ENCODE measurements around the gene HEYL.
"Not testable (repeated sequence)": the region's sequence is repeated elsewhere in the genome, so short reads cannot be mapped to it uniquely, and the experiment has no call there.

Gene HEYL

GRCh38 chr1:39601667-39602255, 37.7 kb downstream of the HEYL start:
- DNase-seq (ENCODE audit: low spot score): not testable (repeated sequence)

- DNase-seq (ENCODE audit: low spot score): no peak
These were observed 43.3 kb downstream of the HEYL start for GRCh38 chr1:39596163-39596562.

DNA sequence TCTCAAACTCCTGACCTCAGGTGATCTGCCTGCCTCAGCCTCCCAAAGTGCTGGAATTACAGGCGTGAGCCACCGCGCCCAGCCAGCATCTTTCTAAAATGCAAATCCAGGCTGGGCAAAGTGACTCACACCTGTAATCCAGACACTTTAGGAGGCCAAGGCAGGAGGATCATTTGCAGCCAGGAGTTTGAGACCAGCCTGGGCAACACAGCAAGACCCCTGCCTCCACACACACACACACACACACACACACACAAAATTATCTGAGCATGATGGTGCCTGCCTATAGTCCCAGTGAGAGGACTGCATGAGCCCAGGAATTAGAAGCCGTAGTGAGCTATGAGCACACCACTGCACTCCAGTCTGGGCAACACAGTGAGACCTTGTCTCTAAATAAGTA, 46.1 kb downstream of the HEYL start:
- DNase-seq (ENCODE audit: low spot score): no peak

DNA sequence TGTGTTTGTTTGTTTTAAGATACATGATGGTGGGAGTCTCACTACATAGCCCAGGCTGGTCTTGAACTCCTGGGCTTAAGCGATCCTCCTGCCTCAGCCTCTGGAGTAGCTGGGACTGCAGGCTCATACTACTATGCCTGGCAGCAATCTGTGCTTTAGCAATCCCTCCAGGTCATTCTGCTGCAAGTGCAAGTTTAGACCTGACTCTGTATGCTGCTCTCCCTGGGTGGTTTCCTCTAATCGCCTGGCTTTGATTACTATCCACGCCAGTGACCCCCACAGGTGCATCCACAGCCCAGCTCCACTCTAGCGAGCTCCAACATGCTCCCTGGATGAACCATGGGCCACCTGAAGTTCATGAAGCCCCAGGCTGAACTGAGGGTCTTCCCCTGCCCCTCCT, 47.4 kb downstream of the HEYL start:
- no peak for DNase-seq (ENCODE audit: low spot score)

DNA sequence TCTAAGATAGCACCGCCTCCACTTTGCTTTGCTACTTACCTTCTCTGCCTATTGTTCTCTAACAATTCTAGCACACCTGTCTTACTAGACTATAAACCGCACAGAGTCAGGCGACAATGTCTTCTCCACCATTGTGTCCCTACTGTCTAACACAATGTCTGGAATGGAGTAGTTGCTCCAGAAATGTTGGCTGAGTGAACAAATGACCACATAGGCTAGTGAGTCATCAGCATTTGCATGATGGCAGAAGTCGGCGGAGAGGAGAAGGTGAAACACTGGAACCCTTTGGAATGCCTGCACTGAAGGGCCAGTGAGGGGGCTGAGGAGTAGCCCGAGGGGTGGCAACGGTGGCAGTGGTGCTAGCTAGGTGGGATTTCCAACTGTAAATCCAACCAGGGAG, 48.9 kb downstream of the HEYL start:
- peak; percentile 37 for DNase-seq (ENCODE audit: low spot score)

GRCh38 chr1:39585933-39586332, 53.5 kb downstream of the HEYL start:
- DNase-seq (ENCODE audit: low spot score): no peak

DNA sequence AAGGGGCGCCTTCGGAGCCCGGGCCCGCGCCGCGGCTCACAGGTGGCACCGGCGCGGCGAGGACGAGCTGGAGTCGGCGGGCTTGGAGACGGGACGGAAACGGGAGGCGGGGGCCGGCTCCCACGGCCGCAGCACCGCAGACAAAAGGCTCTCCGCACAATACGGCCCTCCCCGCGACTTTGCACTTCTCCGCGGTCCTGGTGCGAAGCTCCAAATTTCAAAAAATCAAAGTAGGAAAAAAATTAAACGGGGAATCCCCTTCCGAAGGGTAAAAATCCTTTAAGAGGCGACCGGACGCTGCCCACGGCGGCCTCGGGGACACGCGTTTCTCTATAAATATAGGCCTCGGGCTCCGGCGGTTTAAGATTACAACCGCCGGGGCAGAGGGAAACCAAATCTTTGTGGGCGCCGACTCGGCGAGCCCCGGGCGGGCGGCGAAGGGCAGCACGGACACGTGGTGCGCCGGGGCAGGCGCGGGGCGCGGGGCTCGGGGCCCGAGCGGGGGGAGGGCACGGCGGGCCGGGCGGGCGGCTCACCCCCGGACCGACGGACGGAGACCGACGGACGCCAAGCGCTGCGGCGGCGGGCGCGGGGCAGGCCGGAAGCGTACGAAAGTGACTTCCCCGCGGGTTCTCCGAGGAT, 63.3 kb downstream of the HEYL start:
- peak; percentile 18 for DNase-seq (ENCODE audit: low spot score)

DNA sequence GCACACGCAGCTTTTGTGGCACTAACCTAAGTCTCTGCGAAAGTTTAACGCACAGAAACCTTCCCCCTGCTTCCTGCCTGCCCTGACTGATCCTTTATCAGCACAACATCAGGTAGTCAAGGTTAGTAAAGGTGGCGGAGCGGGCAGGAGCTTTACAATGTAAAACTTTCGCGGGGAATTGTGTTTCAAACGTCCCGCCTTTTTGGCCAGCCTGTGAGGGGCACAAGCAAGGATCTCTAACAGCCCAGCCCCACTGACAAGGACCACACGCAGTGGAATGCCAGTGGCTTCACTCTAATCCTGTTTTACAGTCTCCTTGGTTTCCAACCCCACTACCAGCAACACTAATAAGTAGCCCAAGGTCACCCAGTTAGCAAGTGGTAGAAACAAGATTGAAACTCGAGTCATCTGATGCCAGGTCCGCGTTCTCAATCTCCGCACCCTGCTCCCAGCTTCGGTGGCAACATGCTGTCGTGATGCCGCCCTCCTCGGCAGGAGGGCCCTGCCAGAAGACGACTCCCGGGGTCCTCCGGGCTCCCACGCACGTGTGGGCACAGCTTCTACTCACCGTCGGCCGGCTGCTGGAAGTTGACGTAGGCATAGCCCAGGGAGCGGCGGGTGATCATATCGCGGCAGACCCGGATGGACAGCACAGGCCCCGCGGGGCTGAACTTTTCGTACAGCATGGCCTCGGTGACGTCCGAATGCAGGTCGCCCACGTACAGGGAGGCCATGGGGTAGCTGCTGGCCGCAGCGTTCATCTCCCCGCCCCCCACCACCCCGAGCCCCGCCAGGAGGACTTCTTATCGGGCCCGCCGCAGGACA, 64.0 kb downstream of the HEYL start:
- peak; percentile 53 for DNase-seq (ENCODE audit: low spot score)

- peak; percentile 38 for DNase-seq (ENCODE audit: low spot score)
These were observed 64.8 kb downstream of the HEYL start for GRCh38 chr1:39574646-39575045.
